NCI-H2196 treated with DMSO at 0.1 percent for 48 hours (cell line): ENCODE data around the gene GORAB.
A peak's percentile ranks its signal among the peaks of the same experiment; 100 is the strongest.

Experiments used
- DNase-seq: peaks from one replicate; lab custom pipeline; 2025; ENCODE audit not compliant: unreplicated experiment; lab: John Stamatoyannopoulos, UW

The GORAB gene, protein sequence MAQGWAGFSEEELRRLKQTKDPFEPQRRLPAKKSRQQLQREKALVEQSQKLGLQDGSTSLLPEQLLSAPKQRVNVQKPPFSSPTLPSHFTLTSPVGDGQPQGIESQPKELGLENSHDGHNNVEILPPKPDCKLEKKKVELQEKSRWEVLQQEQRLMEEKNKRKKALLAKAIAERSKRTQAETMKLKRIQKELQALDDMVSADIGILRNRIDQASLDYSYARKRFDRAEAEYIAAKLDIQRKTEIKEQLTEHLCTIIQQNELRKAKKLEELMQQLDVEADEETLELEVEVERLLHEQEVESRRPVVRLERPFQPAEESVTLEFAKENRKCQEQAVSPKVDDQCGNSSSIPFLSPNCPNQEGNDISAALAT

DNA sequence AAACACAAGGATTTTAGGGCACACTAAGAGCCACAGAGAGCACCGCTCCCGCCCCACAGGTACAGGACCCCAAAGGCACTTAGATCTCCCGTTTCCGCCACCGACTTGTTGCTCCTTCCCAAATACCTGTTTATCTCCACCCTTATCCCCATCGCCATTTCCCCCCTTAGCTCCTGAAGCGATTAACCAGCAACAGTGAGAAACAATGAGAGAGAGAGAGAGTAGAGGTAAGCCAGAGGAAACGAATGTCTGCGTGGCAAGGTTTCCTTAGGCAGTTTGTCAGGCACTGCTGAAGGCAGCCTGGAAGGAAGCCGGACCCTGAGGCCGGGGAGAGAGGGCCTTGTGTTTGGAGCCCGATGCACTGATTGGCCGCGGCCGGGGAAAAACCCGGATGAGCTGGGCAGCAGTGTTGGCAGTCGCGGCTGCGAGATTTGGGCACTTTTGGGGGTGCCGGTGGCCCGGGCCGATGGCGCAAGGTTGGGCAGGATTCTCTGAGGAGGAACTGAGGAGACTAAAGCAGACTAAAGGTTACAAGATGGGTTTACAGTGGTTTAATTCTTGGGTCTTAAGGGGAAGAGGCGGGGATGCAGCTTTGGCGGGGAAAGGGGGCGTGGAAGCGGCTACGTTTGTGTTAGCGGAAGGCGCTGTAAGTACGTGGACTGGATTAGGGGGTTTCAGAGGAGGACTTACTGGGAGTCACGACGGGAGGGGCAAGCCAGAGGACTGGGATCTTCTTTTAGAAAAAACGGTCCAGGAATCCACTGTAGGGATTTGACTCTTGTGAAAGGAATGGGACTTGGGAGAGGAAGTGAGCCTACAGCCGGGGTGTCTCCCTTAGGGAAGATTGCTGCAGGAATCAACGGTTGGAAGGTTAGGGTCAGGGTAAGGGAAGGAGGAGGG, at the start of gene GORAB:
GORAB (plus strand) TSS at position 409 of the 900 bp plus-strand sequence; CDS start at position 467, 58 bp downstream.
- peak; percentile 69 for DNase-seq

DNA sequence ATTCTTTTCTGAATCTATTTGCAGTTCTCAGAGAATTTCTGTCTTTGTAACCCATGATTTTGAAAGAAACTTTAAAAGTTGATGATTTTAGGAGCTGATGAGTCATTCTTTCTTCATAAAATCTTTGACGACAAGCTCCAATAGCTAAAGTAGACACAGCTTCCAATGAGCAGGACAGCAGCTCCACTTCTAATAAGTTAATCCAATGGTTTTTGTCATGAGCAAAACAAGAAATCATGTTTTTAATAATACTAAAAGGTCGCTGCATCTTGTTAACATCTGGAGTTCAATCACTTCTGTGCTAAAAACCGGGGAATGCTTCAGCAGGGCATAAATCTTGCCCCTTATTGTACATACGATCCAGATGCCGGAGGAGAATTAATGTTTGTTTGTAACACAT, 48.9 kb upstream of the GORAB start:
- no peak for DNase-seq

DNA sequence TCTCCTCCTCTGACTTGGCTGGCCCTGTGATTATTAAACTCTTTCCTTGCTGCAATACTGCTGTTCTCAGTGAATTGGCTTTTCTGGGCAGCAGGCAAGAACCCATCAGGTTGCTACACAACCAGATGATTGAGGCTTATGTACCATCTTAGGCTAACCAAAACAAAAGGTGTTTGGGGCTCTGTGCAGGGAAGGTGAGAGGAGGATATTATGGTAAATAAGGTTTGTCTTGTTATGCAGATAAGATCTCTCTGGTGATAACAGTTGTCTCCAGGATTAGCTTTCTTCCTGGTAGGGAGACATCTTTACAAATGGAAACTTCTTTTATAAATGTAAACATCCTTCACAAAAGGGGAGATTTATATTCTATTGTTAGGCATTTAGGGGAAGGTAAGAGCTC, 44.5 kb upstream of the GORAB start:
- DNase-seq, result no peak

DNA sequence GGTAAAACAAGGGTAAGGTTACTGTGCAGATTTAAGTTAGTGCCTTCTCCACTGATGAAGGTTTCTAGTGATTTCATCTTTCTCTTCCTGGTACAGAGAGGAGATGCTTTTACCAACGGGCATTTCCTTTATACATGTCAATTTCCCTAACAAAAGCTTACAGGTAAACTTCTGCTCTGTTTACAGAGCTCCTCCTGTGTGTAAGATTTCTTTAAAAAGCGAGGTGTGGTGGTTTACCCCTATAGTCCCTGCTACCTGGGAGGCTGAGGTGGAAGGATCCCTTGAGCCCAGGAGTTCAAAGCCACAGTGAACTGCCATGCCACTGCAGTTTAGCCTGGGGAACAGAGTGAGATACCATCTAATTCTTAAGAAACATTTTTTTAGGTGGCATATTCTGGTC, 40.7 kb upstream of the GORAB start:
- DNase-seq, result no peak

DNA sequence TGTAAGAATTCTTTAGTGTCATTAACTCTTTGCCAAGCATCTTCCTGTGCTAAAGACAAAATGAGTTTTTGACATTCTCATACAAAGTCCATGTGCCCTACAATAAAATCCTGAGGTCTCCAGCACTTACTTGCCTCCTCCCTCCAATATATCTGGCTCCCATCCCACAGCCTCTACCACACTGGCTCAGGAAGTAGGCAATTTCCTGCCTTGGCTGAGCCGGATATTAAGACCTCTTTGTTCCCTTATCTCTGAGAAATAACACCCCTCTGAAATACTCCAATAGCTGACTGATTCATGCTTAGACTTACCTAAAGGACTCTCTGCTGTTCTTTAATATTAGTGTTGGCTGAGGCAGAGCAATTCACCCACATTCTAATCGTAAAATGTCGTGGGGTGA, 37.6 kb upstream of the GORAB start:
- no peak for DNase-seq

DNA sequence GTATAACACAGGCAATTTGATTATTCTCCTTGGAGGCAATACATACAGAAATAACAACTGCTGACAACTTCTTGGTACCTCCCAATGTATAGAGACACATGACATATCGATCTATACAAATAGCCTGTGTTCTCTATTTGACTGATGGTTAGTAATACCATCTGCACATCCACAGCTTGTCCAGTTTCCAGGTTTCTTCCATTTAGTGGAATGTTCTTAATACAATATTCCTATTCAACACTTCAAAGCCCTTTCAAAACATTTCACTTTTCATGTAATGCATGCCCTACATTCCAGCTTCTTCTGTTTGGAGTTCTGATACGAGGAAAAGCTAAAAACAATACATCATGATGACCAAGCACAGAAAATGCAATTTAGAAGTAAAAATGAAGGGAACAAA, 37.0 kb upstream of the GORAB start:
- no peak for DNase-seq

DNA sequence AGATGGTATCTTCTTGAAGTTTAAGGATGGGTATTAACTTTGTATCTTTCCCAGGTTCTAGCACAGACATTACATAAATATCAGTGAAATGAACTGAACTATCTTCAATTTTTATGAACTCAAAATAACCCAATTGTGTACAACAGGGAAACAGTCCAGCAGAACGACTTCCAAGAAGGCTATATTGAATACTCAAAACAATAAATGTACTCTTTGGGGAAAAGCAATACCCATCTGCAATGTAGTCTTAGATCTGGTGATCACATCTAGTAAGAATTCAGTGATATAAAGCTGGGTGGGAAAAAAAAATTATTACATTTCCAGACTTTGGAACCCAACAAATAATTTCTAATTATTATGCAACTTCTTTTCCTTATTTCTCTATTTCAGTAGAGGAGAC, 33.1 kb upstream of the GORAB start:
- DNase-seq, result no peak

DNA sequence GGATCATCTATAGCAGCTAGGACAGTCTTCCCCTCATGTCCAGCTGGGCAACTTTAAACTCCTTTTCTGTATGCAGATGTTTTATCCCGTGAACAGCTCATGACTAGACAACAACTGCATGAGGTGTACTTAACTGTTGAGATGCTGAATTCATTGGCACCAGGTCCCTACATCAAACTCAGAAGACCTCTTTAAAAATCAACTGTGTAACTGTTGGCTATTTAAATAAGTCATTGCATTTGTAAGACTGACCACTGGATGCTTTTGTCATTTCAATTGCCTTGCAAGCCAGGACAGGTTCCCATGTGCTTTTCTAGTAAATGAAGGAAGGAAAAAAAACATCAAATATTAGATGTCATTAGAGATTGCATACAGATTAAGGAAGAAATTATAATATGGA, 28.3 kb upstream of the GORAB start:
- DNase-seq, result no peak

DNA sequence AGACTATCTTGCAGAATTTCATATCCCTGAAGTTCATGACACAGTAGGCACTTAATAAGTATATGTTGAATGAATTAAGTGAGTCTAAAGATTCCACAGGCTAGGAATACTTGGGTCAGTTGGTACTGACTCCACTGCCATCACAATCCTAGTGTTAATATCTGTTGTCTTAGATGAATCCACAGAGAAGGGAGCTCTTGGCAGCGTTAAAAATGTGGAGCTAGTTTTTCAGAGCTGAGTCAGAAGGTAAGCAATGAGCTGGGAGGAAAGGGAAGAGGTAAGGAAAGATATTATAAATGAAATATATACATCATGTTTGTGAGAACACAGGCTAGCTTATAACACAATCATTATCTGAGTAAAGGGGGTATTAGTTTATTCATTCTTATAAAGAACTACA, 21.8 kb upstream of the GORAB start:
- DNase-seq, result no peak

DNA sequence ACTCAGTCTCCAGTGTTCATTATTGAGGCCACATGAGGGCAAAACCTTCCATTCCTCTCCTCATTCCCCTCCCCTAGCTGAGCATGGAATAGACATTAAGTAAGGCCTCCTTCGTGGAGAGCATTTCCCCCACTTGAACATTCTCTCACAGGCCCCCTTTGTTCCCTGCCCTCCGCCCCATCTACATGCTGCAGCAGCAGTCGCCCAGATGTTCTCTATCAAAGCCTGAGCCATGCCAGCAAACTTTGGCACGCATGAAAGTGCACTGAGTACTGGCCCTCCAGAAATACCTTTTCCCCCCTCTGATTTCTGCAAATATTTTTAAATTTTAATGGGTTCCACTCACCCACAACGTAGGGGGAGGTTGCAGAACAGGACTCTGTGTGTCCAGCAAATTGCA, 20.9 kb upstream of the GORAB start:
- no peak for DNase-seq

DNA sequence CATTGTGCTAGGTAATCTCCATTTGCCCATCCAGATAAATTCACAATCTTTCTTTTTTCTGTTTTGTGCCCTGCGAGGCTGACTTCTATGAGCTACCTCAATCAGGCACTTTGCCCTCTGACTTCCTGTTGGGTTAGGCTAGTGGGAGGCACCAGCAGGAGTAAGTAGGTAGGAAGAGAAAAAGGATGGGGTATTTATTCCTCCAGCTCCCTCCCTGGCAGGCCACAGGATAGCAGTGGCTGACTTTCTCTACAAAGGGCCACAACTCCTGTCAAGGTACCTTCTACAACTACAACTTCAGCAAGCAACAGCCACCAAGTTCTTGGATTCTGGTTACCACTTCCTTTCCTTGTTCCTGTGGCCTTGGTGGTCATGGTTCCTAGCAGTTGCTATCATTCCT, 18.8 kb upstream of the GORAB start:
- DNase-seq, result no peak

DNA sequence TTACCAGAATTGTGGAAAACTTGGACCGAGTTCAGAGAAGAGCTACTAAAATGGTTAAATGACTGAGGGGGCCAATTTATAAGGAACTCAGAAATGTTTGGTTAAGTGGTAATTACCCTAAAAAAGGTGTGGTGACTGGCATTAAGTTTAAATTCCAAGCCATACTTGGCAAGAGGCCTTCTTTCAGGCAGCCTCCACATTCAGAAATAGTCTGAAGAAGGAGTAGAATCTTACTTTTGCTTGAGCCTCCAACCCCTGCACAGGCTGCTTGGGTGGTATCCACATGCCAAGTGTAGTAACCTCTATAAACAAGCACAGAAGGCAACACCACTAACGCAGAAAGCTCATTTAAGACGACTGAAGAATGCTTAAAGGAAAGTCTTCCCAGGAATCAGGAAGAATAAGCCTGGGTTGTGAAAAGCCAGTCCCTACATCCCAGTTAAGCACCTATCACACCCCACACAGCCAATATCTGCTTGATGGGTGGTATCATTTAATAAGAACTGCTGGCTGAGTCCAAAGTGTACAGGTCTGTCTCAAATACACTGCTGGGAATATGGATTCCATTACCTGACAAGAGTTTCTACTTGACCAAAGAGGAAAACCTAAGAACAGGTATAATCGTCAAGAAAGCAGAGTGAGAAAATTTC, 13.7 kb upstream of the GORAB start:
- no peak for DNase-seq

DNA sequence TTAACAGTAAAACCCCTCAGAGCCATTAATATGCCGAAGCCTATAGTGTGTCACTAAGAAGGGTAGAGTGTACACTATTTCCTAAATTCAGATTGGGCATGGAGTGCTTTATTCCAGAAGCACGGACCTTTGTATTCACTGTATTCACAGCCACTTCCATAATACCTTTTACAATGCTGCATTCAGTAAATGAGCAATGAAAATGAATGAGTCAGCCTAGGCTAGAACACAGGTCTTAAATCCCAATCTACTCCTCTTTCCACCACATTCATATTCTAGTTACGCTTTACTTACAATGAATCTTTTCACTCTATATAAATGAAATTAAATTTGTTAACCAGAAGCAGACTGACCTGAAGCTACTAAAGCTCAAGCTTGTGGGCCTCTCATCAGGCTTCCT, 13.0 kb upstream of the GORAB start:
- DNase-seq, result no peak

DNA sequence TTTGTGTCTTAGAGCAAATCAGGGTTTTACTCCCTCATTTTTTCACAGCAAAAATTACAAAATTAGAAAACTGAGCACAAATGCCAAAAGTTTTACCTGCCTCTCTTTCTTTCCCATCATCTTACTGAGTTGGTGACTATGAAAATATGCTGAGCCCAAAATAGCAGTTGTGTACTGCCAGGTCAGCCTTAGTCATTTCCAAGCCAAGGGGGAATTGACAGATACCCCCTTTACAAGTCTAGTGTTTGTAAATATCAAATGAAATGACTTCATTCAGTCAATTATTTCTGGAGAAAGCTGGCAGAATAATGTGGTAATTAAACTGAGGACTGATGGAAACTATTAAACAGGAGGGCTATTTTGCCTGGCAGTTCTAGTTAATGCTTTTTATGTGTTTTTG, 11.4 kb upstream of the GORAB start:
- DNase-seq, result no peak

DNA sequence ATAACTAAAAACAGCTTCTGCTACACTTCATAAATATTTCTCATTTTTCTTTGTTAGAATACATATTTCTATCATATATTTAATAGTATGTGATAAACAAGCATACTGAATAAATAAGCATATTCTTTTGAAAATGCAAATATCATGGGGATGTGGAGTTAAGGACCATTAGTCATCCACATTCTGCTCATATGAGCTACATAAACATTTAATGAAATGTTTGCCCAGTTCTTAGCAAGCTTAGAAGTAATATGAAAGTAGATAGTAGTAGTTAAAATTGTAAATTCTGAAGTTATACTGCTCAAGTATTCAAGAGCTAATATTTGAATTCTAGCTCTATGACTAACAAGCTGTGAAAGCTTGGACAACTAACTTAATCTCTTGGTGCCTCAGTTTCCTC, 10.1 kb upstream of the GORAB start:
- DNase-seq, result no peak

DNA sequence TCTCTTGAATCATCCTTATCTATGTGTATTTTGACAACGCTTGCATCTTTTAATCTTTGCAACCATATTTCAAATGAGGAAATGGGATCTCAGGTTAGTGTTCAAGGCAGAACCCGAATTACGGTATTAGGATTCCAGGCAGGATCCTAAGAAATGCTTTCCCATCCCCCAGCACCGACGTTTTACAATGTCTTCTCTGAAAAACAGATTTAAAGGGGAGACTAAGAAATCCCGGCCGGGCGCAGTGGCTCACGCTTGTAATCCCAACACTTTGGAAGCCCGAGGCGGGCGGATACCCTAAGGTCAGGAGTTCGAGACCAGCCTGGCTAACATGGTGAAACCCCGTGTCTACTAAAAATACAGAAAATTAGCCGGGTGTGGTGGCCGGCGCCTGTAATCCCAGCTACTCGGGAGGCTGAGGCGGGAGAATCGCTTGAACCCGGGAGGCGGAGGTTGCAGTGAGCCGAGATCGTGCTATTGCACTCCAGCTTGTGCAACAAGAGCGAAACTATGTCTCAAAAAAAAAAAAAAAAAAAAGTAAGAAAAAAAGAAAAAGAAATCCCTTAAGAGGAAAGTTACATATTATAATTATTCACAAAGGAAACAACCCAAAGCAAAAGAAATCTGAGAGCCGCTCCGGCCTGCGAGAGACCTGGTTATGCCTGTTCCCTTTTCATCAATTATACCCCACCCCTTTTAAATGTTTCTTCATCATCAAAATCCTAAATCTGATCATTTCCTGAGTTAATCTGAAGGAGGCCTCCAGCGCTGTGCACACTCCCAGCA, 801 bp upstream of the GORAB start:
- DNase-seq, result no peak

DNA sequence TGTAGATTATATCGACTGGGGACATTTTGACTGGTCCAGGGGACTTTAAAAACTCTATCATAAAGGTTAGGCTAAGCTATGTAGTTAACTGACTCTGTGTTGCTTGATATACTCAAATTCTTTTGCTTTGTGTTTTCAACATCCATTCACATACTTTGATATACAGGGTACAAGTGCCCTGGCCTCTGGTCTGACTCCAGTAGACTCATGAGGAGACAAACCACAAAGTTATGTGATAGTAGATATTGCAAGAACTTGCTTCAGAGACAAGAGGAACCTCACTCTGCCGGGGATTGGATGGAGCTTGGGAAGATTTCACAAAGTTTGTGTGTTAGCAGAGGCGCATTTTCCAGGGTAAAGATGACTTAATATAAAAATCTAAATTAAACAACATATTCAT, 1.3 kb downstream of the GORAB start:
- no peak for DNase-seq

DNA sequence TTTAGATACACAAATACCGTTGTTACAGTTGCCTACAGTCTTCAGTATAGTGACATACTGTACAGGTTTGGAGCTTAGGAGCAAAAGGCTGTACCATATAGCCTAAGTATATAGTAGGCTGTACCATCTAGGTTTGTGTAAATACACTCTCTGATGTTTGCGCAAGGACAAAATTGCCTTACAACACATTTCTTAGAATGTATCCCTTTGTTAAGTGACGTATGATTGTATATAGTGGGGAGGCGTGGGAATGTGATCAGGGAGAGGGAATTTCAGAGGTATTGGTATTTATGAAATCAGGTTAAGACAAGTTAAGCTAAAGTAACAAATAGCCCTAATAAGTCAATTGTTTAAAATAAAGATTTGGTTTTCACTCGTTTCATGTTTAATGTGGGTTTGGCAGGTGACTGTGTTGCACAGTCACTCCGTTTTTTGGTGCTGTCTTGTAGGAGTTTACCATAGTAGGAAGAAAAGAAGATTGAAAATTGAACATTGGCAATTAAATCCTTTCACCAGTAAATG, 2.7 kb downstream of the GORAB start:
- no peak for DNase-seq

DNA sequence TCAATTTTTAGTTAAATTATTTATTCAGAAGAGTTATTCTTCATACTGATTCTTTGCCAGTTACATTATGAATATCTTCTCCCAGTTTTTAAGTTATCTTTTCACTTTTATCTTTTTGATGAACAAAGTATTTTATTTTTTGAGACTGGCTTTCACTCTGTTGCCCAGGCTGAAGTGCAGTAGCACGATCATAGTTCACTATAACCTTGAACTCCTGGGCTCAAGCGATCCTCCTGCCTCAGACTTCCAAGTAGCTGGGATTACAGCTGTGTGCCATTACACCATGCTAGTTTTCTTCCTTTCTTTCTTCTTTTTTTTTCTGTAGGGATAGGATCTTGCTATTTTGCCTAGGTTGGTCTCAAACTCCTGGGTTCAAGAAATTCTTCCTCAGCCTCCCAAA, 3.5 kb downstream of the GORAB start:
- no peak for DNase-seq

DNA sequence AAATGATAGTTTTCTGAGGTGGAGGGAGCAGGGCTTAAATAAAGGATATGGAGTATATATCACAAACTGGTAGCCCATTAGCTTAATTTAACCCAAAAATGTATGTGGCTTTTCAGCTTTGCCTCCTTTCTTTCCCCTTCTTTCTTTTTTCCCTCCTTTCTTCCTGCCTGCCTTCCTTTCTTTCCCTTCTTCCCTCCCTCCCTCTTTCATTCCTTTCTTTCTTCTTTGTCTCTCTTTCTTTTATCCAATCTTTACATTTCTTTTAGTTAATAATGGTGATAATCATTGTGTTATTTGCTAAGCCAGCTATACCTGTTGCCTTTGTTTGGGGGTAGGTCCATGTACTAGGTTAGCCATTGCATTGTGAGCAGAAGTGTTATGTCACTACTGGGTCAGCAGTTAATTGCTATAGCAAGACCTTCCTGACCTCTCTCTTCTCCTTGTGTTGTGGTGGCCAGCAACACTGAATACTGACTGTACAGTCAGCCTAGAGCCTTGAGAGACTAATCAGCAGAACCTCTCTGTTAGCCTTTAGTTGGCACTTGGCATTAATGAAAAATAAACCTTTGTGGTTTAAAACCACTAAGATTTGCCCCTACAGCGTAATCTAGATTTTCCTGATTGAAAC, 5.1 kb downstream of the GORAB start:
- DNase-seq, result no peak
